K562 (cell line): Measurements from ENCODE around the gene FCRL1. TPM values are rescaled to one million over a fixed set of nuclear protein-coding genes. Genes with fewer than 3 reads are reported as not detected.

Experiments used
- ATAC-seq: fragments of 200-7000 bp; cut with Tn5 transposase; 3 replicates; pipeline ENCODE4 v1.9.1; 2020; ENCODE audit warnings: moderate library complexity
- BruUV-seq: library from RNA; stranded (reverse); fragments of 400-500 nt; replicated peaks from 2 replicates; lab custom pipeline; 2021; lab: Mats Ljungman, UMichigan
- CTCF ChIA-PET: fragments of 300-600 bp; formaldehyde crosslinking; extraction: SDS; loops from one replicate; lab custom pipeline; 2021; ENCODE audit warnings: low intra/inter-chr PET ratio; lab: Yijun Ruan, JAX
- POLR2A ChIA-PET: fragments of 300-600, 350-650 bp; sonication (Branson Sonifier 250); formaldehyde crosslinking; extraction: SDS; loops from one replicate; lab custom pipeline; 2021; ENCODE audit warnings: antibody characterized with exemption, inconsistent platforms; lab: Yijun Ruan, JAX
- DNase-seq, 4 experiments: peaks; one replicate each; pipeline versions ENCODE4 v3.0.0 to v3.0.0-alpha.2; 2011 to 2018; ENCODE audit warnings: low spot score in 3 of 4, mixed read lengths in 3 of 4; ENCODE audit errors: extremely low read depth in 1 of 4
- FAIRE-seq: peaks from 2 replicates; lab custom pipeline; 2011; peaks lifted over from hg19 to GRCh38; lab: Jason Lieb, UNC
- H2AFZ ChIP-seq: 2 replicates; pipeline ENCODE4 v1.6.0; 2011; ENCODE audit warnings: low read depth, low read length, control low read depth, inconsistent platforms
- H3K27ac ChIP-seq: fragments of 200-600 bp; 3 replicates; pipeline ENCODE4 v1.8.0; 2011; ENCODE audit warnings: low read depth, mild to moderate bottlenecking, control low read depth, inconsistent platforms, low read length, moderate library complexity, mixed read lengths; ENCODE audit errors: extremely low read depth
- H3K27me3 ChIP-seq, 2 experiments: fragments of 300-600 bp in 1 of 2; 2 replicates in 1 of 2; 3 replicates in 1 of 2; pipeline versions ENCODE4 v1.6.0 to v1.8.0; 2011; ENCODE audit warnings: inconsistent platforms in 2 of 2, low read length in 2 of 2, mild to moderate bottlenecking in 1 of 2, mixed read lengths in 1 of 2, moderate library complexity in 1 of 2; ENCODE audit not compliant: control insufficient read depth in 2 of 2, insufficient read depth in 2 of 2
- H3K36me3 ChIP-seq: fragments of 300-600 bp; 3 replicates; pipeline ENCODE4 v1.8.0; 2011; ENCODE audit warnings: mild to moderate bottlenecking, low read length, inconsistent platforms; ENCODE audit not compliant: control insufficient read depth, insufficient read depth
- H3K4me1 ChIP-seq, 2 experiments: fragments of 200-600 bp in 1 of 2; replicated peaks in 1 of 2; 2 replicates in 1 of 2; 3 replicates in 1 of 2; pipeline versions ENCODE4 v1.5.1 to v1.8.0; 2011; ENCODE audit warnings: inconsistent platforms in 2 of 2, low read length in 2 of 2, mild to moderate bottlenecking in 1 of 2, mixed read lengths in 1 of 2, moderate library complexity in 1 of 2; ENCODE audit not compliant: control insufficient read depth in 2 of 2, insufficient read depth in 2 of 2
- H3K4me2 ChIP-seq: 2 replicates; pipeline ENCODE4 v1.6.1; 2011; ENCODE audit warnings: low read length, control low read depth, inconsistent platforms, mixed read lengths; ENCODE audit not compliant: insufficient read depth
- H3K4me3 ChIP-seq: fragments of 200-600 bp; sonication (generic), shearing (Covaris generic); 2 replicates; pipeline ENCODE4 v1.5.1; 2016; ENCODE audit warnings: control low read depth, inconsistent platforms
- H3K79me2 ChIP-seq: fragments of 200-600 bp; 3 replicates; pipeline ENCODE4 v1.8.0; 2011; ENCODE audit warnings: low read length, inconsistent platforms; ENCODE audit not compliant: control insufficient read depth, insufficient read depth
- H3K9ac ChIP-seq, 2 experiments: 2 replicates each; pipeline versions ENCODE4 v1.6.0 to v1.6.1; 2011; ENCODE audit warnings: low read depth in 2 of 2, low read length in 2 of 2, control low read depth in 1 of 2, inconsistent platforms in 1 of 2, mild to moderate bottlenecking in 1 of 2, mixed read lengths in 1 of 2; ENCODE audit not compliant: insufficient read depth in 1 of 2
- H3K9me1 ChIP-seq: one replicate; pipeline ENCODE4 v1.6.0; 2011; ENCODE audit warnings: inconsistent platforms, mild to moderate bottlenecking, low read length, moderate library complexity; ENCODE audit not compliant: control insufficient read depth, insufficient read depth
- H3K9me3 ChIP-seq: replicated peaks from 2 replicates; pipeline ENCODE4 v1.5.1; 2011; ENCODE audit warnings: low read depth, low read length, inconsistent platforms; ENCODE audit not compliant: control insufficient read depth, insufficient read depth
- H4K20me1 ChIP-seq: replicated peaks from 2 replicates; pipeline ENCODE4 v1.6.1; 2011; ENCODE audit warnings: low read length, inconsistent platforms, mixed read lengths; ENCODE audit not compliant: control insufficient read depth, insufficient read depth
- EGR1 ChIP-seq: fragments of 450-650 bp; conservative IDR thresholded peaks from 2 replicates; pipeline ENCODE4 v1.6.1; 2017; ENCODE audit warnings: mild to moderate bottlenecking
- HEY1 ChIP-seq: fragments of 250-450 bp; sonication (Bioruptor Pico); IDR thresholded peaks from 2 replicates; pipeline ENCODE4 v1.5.0; 2020; ENCODE audit warnings: mild to moderate bottlenecking, moderate library complexity, borderline replicate concordance
- MCM2 ChIP-seq: fragments of 450-650 bp; IDR thresholded peaks from 2 replicates; pipeline ENCODE4 v1.6.1; 2017; ENCODE audit warnings: low read depth, mild to moderate bottlenecking
- MCM5 ChIP-seq: fragments of 450-650 bp; IDR thresholded peaks from 2 replicates; pipeline ENCODE4 v1.6.1; 2016; ENCODE audit warnings: low read depth
- MYNN ChIP-seq, 2 experiments: sonication (generic); formaldehyde crosslinking in 1 of 2; IDR thresholded peaks; 2 replicates each; pipeline versions ENCODE4 v1.5.0 to v1.6.1; 2016 to 2020; ENCODE audit warnings: antibody characterized with exemption in 1 of 2, missing genetic modification reagents in 1 of 2
- NFE2 ChIP-seq: IDR thresholded peaks from 2 replicates; pipeline ENCODE4 v1.6.1; 2014; ENCODE audit warnings: antibody characterized with exemption, low read depth
- PCBP2 ChIP-seq: fragments of 200-400 bp; formaldehyde crosslinking; IDR thresholded peaks from 2 replicates; pipeline ENCODE4 v1.6.1; 2018; ENCODE audit warnings: low read length, low read depth, mild to moderate bottlenecking, moderate library complexity; ENCODE audit not compliant: poor library complexity, severe bottlenecking
- POLR3A ChIP-seq: IDR thresholded peaks from 2 replicates; pipeline ENCODE4 v1.6.1; 2011; ENCODE audit warnings: borderline replicate concordance, mild to moderate bottlenecking, moderate library complexity; ENCODE audit not compliant: insufficient read length, insufficient read depth; ENCODE audit errors: extremely low read depth
- PREB ChIP-seq: sonication (generic); formaldehyde crosslinking; IDR thresholded peaks from 2 replicates; pipeline ENCODE4 v1.8.1; 2023; ENCODE audit warnings: mild to moderate bottlenecking, missing genetic modification reagents
- TCF7L2 ChIP-seq: fragments of 150-350 bp; IDR thresholded peaks from 2 replicates; pipeline ENCODE4 v1.6.1; 2016; ENCODE audit warnings: low read depth, mild to moderate bottlenecking, low read length, moderate library complexity
- TCFL5 ChIP-seq: fragments of 250-450 bp; sonication (Bioruptor Pico); conservative IDR thresholded peaks from 2 replicates; pipeline ENCODE4 v1.6.1; 2021; ENCODE audit warnings: mild to moderate bottlenecking, moderate library complexity, matching md5 sums
- YY1 ChIP-seq, 3 experiments: IDR thresholded peaks; 2 replicates each; pipeline ENCODE4 v1.6.1; 2011; ENCODE audit warnings: low read length in 2 of 3, mild to moderate bottlenecking in 2 of 3, moderate library complexity in 2 of 3, borderline replicate concordance in 1 of 3, control low read depth in 1 of 3, low read depth in 1 of 3; ENCODE audit not compliant: insufficient read depth in 3 of 3, insufficient replicate concordance in 2 of 3, control insufficient read depth in 1 of 3, insufficient read length in 1 of 3; ENCODE audit errors: extremely low read depth in 1 of 3
- ZBTB33 ChIP-seq: sonication (generic); formaldehyde crosslinking; IDR thresholded peaks from 2 replicates; pipeline ENCODE4 v1.8.1; 2023; ENCODE audit warnings: mild to moderate bottlenecking, missing genetic modification reagents
- WGBS: fragments of 100-300 bp; shearing (Covaris generic); methylation state at CpG from one replicate; pipeline ENCODE4 v1.1.6; 2016; ENCODE audit warnings: low coverage, mixed read lengths; ENCODE audit not compliant: insufficient coverage; ENCODE audit errors: missing lambda C conversion rate; 5-methylcytosine and 5-hydroxymethylcytosine counted together
- in situ Hi-C: fragments of 300-500 bp; cut with MboI; formaldehyde crosslinking; loops from 4 replicates; pipeline ENCODE4 v1.15.0; 2018; ENCODE audit warnings: inconsistent platforms, mixed read lengths
- intact Hi-C: fragments of 100-400 bp; cut with micrococcal nuclease; formaldehyde crosslinking; loops from 2 replicates; pipeline ENCODE4 v1.14.2; 2022
- polyA plus RNA-seq, 8 experiments: library from polyadenylated mRNA; depleted of rRNA in 4 of 8; stranded (reverse) in 5 of 8; unstranded in 3 of 8; fragments of >200 nt; fragmentation: Nextera tagmentation in 2 of 8; fragmentation: Illumina TruSeq in 1 of 8; extraction: Ambion mirVana in 2 of 8; extraction: Trizol in 1 of 8; gene quantifications; 2 replicates each; pipeline versions ENCODE4 v1.2.1 to v1.2.3, GENCODE V29; 2011 to 2014; ENCODE audit warnings: inconsistent platforms in 1 of 8, missing spikeins in 1 of 8
- total RNA-seq, 7 experiments: library from RNA; depleted of rRNA in 6 of 7; stranded (reverse); fragments of >200 nt in 6 of 7; fragmentation: Illumina TruSeq in 2 of 7; extraction: Trizol in 2 of 7; gene quantifications; 2 replicates each; pipeline versions ENCODE4 v1.2.1 to v1.2.3, GENCODE V29; 2011 to 2021; ENCODE audit warnings: low replicate concordance in 1 of 7

The FCRL1 gene
- total and polyA plus RNA-seq, 9 of the 15 experiments (the other 6 are each of a cell fraction or from before 2014, with no cell fraction given) = not detected

GRCh38 chr1:157798211-157798610 is 21.7 kb downstream of the FCRL1 start:
- FAIRE-seq (no peak), ATAC-seq (no peak), DNase-seq (no peak)
- Histone ChIP-seq H3K27ac (no peak overlapping the region), H3K79me2 (no peaks in the 10 kb centered on the region), H3K4me3 (no peak overlapping the region), H3K36me3 (no peaks in the 10 kb centered on the region), H3K27me3 (no peaks in the 10 kb centered on the region), H4K20me1 (no peaks in the 10 kb centered on the region), H3K4me1 (no peaks in the 10 kb centered on the region), H3K9ac (no peak overlapping the region), H3K9me1 (no peaks in the 10 kb centered on the region), H3K4me2 (no peak overlapping the region), H2AFZ (no peak overlapping the region), H3K9me3 (no peaks in the 10 kb centered on the region)
- BruUV-seq = no TSS peak
- intact Hi-C loops = no loop called here
- no peak for TF ChIP-seq PREB
- TF ChIP-seq MYNN (IDR thresholded peaks at IDR 0.05) = no peak
- TF ChIP-seq MYNN (CRISPR knock-in tag; IDR thresholded peaks at IDR 0.05) = no peak
- no peak for TF ChIP-seq MCM2
- no peak for TF ChIP-seq TCF7L2
- no peak for TF ChIP-seq TCFL5
- no peak for TF ChIP-seq ZBTB33 (CRISPR knock-in tag)
- no peak for TF ChIP-seq NFE2
- TF ChIP-seq POLR3A = no peak
- no peak for TF ChIP-seq YY1 (IDR thresholded peaks at IDR 0.05; ENCODE audit: borderline replicate concordance in 1 of 3, control insufficient read depth in 1 of 3, extremely low read depth in 1 of 3, insufficient read depth in 3 of 3, insufficient read length in 1 of 3, insufficient replicate concordance in 2 of 3, low read depth in 1 of 3, low read length in 2 of 3)
- no peak for TF ChIP-seq EGR1
- TF ChIP-seq MCM5 = no peak
- TF ChIP-seq HEY1 = no peak
- no peak for TF ChIP-seq PCBP2
- 2% methylated on average over 5 of the region's 5 CpGs for WGBS
- CTCF ChIA-PET = no interaction called here
- in situ Hi-C loops = no loop called here
- POLR2A ChIA-PET = no interaction called here
